Measurements from ENCODE around the gene QKI.

Gene QKI

DNA sequence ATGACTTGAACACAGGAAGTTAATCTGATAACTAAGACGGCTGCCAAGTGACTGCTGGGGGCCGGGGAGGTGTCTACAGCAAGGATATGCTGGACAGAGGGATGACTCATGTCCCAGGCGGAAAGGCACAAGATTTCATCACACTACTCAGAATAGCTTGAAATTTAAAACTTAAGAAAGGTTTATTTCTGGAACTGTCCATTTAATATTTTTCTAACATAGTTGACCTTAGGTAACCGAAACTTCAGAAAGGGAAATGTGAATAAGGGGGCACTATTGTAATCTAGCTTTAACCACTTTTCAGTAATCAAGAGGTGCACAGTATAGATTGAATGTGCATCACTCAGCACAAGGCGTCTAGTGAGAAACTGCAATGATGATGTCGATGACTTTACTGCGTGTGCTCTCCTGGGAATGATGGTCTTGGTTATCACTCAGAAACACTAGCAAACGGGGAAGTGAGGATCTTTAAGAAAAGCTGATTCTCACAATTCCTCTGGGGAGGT, 171.5 kb downstream of the QKI start (continued):
- TF ChIP-seq, protein P1, sequence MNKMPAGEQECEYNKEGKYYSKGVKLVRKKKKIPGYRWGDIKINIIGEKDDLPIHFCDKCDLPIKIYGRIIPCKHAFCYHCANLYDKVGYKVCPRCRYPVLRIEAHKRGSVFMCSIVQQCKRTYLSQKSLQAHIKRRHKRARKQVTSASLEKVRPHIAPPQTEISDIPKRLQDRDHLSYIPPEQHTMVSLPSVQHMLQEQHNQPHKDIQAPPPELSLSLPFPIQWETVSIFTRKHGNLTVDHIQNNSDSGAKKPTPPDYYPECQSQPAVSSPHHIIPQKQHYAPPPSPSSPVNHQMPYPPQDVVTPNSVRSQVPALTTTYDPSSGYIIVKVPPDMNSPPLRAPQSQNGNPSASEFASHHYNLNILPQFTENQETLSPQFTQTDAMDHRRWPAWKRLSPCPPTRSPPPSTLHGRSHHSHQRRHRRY (tag by site-specific recombination; IDR thresholded peaks at IDR 0.05): no peak

DNA sequence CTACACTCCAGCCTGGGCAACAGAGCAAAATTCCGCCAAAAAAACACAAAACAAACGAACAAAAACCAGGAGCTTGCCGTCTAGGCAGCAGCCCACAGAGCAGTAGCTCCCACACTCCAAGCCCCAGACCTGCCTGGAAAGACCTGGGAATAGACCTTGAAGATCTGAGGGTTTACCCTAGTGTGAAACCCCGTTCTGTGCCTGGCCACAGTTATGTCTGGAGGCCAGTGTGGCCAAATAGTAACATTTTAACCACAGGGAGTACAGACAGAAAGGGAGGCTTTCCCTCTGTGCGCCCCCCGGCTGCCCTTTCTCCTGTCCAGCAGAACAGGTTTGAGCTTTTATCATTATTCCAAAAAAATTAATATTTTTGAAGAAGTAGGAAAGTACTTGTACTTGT, 172.4 kb downstream of the QKI start:
- no peak overlapping the region for H3K27ac ChIP-seq (ENCODE audit: extremely low read depth, low read depth, low read length)
- TF ChIP-seq, protein P2, sequence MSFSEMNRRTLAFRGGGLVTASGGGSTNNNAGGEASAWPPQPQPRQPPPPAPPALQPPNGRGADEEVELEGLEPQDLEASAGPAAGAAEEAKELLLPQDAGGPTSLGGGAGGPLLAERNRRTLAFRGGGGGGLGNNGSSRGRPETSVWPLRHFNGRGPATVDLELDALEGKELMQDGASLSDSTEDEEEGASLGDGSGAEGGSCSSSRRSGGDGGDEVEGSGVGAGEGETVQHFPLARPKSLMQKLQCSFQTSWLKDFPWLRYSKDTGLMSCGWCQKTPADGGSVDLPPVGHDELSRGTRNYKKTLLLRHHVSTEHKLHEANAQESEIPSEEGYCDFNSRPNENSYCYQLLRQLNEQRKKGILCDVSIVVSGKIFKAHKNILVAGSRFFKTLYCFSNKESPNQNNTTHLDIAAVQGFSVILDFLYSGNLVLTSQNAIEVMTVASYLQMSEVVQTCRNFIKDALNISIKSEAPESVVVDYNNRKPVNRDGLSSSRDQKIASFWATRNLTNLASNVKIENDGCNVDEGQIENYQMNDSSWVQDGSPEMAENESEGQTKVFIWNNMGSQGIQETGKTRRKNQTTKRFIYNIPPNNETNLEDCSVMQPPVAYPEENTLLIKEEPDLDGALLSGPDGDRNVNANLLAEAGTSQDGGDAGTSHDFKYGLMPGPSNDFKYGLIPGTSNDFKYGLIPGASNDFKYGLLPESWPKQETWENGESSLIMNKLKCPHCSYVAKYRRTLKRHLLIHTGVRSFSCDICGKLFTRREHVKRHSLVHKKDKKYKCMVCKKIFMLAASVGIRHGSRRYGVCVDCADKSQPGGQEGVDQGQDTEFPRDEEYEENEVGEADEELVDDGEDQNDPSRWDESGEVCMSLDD (tag by site-specific recombination; IDR thresholded peaks at IDR 0.05): no peak
- TF ChIP-seq ZNF155 (tag by site-specific recombination; IDR thresholded peaks at IDR 0.05) (no peak), KLF8 (tag by site-specific recombination; IDR thresholded peaks at IDR 0.05) (no peak), ZNF23 (tag by site-specific recombination; IDR thresholded peaks at IDR 0.05; ENCODE audit: borderline replicate concordance) (no peak), REPIN1 (tag by site-specific recombination; IDR thresholded peaks at IDR 0.05; ENCODE audit: low read depth) (no peak), ZBTB21 (tag by site-specific recombination; IDR thresholded peaks at IDR 0.05) (no peak), GLIS2 (tag by site-specific recombination; IDR thresholded peaks at IDR 0.05) (no peak), ZNF274 (IDR thresholded peaks at IDR 0.05; ENCODE audit: low read length) (no peak), ZNF274 (tag by site-specific recombination; IDR thresholded peaks at IDR 0.05; ENCODE audit: borderline replicate concordance) (no peak), ZNF510 (tag by site-specific recombination; IDR thresholded peaks at IDR 0.05; ENCODE audit: insufficient replicate concordance) (no peak)
- TF ChIP-seq, protein P3, sequence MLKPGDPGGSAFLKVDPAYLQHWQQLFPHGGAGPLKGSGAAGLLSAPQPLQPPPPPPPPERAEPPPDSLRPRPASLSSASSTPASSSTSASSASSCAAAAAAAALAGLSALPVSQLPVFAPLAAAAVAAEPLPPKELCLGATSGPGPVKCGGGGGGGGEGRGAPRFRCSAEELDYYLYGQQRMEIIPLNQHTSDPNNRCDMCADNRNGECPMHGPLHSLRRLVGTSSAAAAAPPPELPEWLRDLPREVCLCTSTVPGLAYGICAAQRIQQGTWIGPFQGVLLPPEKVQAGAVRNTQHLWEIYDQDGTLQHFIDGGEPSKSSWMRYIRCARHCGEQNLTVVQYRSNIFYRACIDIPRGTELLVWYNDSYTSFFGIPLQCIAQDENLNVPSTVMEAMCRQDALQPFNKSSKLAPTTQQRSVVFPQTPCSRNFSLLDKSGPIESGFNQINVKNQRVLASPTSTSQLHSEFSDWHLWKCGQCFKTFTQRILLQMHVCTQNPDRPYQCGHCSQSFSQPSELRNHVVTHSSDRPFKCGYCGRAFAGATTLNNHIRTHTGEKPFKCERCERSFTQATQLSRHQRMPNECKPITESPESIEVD (tag by site-specific recombination; IDR thresholded peaks at IDR 0.05): no peak
- TF ChIP-seq, protein P4, sequence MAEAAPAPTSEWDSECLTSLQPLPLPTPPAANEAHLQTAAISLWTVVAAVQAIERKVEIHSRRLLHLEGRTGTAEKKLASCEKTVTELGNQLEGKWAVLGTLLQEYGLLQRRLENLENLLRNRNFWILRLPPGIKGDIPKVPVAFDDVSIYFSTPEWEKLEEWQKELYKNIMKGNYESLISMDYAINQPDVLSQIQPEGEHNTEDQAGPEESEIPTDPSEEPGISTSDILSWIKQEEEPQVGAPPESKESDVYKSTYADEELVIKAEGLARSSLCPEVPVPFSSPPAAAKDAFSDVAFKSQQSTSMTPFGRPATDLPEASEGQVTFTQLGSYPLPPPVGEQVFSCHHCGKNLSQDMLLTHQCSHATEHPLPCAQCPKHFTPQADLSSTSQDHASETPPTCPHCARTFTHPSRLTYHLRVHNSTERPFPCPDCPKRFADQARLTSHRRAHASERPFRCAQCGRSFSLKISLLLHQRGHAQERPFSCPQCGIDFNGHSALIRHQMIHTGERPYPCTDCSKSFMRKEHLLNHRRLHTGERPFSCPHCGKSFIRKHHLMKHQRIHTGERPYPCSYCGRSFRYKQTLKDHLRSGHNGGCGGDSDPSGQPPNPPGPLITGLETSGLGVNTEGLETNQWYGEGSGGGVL (tag by site-specific recombination; IDR thresholded peaks at IDR 0.05): no peak
- TF ChIP-seq, protein P5, sequence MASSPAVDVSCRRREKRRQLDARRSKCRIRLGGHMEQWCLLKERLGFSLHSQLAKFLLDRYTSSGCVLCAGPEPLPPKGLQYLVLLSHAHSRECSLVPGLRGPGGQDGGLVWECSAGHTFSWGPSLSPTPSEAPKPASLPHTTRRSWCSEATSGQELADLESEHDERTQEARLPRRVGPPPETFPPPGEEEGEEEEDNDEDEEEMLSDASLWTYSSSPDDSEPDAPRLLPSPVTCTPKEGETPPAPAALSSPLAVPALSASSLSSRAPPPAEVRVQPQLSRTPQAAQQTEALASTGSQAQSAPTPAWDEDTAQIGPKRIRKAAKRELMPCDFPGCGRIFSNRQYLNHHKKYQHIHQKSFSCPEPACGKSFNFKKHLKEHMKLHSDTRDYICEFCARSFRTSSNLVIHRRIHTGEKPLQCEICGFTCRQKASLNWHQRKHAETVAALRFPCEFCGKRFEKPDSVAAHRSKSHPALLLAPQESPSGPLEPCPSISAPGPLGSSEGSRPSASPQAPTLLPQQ (tag by site-specific recombination; IDR thresholded peaks at IDR 0.05): no peak
- TF ChIP-seq, protein P6, sequence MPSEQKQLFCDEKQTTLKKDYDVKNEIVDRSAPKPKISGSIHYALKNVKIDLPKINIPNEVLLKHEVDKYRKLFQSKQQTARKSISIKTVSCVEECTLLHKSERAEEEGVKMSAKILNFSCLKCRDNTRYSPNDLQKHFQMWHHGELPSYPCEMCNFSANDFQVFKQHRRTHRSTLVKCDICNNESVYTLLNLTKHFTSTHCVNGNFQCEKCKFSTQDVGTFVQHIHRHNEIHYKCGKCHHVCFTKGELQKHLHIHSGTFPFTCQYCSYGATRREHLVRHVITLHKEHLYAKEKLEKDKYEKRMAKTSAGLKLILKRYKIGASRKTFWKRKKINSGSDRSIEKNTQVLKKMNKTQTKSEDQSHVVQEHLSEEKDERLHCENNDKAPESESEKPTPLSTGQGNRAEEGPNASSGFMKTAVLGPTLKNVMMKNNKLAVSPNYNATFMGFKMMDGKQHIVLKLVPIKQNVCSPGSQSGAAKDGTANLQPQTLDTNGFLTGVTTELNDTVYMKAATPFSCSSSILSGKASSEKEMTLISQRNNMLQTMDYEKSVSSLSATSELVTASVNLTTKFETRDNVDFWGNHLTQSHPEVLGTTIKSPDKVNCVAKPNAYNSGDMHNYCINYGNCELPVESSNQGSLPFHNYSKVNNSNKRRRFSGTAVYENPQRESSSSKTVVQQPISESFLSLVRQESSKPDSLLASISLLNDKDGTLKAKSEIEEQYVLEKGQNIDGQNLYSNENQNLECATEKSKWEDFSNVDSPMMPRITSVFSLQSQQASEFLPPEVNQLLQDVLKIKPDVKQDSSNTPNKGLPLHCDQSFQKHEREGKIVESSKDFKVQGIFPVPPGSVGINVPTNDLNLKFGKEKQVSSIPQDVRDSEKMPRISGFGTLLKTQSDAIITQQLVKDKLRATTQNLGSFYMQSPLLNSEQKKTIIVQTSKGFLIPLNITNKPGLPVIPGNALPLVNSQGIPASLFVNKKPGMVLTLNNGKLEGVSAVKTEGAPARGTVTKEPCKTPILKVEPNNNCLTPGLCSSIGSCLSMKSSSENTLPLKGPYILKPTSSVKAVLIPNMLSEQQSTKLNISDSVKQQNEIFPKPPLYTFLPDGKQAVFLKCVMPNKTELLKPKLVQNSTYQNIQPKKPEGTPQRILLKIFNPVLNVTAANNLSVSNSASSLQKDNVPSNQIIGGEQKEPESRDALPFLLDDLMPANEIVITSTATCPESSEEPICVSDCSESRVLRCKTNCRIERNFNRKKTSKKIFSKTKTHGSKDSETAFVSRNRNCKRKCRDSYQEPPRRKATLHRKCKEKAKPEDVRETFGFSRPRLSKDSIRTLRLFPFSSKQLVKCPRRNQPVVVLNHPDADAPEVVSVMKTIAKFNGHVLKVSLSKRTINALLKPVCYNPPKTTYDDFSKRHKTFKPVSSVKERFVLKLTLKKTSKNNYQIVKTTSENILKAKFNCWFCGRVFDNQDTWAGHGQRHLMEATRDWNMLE (tag by site-specific recombination; conservative IDR thresholded peaks at IDR 0.05; ENCODE audit: low read depth): no peak
- no peak overlapping the region for H3K4me3 ChIP-seq (ENCODE audit: low read depth, low read length)
- H3K9me3 ChIP-seq (ENCODE audit: control insufficient read depth, insufficient read depth, low read depth, low read length): no peaks in the 10 kb centered on the region
- ChIA-PET POLR2A (no interaction called here), CTCF (interaction anchor here (0.7 kb wide), 1 partner anchor 1909 kb away, joined by 3 read pairs; no protein-coding TSS in a partner anchor)
- H3K4me1 ChIP-seq (ENCODE audit: control insufficient read depth, insufficient read depth, low read length): no peaks in the 10 kb centered on the region
- no peaks in the 10 kb centered on the region for H3K36me3 ChIP-seq (ENCODE audit: control insufficient read depth in 2 of 2, insufficient read depth in 1 of 2, low read length in 2 of 2)

Data from HEK293 (cell line).